ENCODE measurements around the gene CASP14.
"Not testable (repeated sequence)": the region's sequence is repeated elsewhere in the genome, so short reads cannot be mapped to it uniquely, and the experiment has no call there.

Gene CASP14

GRCh38 chr19:15042003-15042402, 7.3 kb upstream of the CASP14 start:
- H3K27ac ChIP-seq: no peak overlapping the region
- TF ChIP-seq ZFX (IDR thresholded peaks at IDR 0.05; ENCODE audit: borderline replicate concordance): no peak
- TF ChIP-seq, protein P1, sequence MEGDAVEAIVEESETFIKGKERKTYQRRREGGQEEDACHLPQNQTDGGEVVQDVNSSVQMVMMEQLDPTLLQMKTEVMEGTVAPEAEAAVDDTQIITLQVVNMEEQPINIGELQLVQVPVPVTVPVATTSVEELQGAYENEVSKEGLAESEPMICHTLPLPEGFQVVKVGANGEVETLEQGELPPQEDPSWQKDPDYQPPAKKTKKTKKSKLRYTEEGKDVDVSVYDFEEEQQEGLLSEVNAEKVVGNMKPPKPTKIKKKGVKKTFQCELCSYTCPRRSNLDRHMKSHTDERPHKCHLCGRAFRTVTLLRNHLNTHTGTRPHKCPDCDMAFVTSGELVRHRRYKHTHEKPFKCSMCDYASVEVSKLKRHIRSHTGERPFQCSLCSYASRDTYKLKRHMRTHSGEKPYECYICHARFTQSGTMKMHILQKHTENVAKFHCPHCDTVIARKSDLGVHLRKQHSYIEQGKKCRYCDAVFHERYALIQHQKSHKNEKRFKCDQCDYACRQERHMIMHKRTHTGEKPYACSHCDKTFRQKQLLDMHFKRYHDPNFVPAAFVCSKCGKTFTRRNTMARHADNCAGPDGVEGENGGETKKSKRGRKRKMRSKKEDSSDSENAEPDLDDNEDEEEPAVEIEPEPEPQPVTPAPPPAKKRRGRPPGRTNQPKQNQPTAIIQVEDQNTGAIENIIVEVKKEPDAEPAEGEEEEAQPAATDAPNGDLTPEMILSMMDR (IDR thresholded peaks at IDR 0.05): no peak

- TF ChIP-seq, protein P1 (IDR thresholded peaks at IDR 0.05): no peak
- TF ChIP-seq ZFX (IDR thresholded peaks at IDR 0.05; ENCODE audit: borderline replicate concordance): no peak
- no peak overlapping the region for H3K27ac ChIP-seq
Observed at GRCh38 chr19:15042826-15043225, 6.5 kb upstream of the CASP14 start.

DNA sequence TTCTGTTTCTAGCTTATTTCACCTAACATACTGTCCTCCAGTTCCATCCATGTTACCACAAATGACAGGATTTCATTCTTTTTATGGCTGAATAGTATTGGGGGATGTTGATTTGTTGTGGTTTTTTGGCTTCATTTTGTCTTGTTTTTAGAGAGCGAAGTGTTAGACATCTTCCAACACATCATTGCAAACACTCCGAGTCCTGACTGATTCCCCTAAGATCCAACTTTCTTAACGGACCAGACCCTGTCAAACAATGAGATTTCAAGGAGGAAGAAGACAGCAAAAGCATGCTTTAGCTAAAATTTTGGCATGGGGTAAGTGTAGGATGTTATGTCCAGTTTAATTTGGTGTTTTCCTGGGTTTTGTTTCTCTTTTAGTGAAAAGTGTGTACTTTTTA, 3.8 kb upstream of the CASP14 start:
- TF ChIP-seq, protein P1 (IDR thresholded peaks at IDR 0.05): no peak
- TF ChIP-seq ZFX (IDR thresholded peaks at IDR 0.05; ENCODE audit: borderline replicate concordance): no peak
- no peak overlapping the region for H3K27ac ChIP-seq

DNA sequence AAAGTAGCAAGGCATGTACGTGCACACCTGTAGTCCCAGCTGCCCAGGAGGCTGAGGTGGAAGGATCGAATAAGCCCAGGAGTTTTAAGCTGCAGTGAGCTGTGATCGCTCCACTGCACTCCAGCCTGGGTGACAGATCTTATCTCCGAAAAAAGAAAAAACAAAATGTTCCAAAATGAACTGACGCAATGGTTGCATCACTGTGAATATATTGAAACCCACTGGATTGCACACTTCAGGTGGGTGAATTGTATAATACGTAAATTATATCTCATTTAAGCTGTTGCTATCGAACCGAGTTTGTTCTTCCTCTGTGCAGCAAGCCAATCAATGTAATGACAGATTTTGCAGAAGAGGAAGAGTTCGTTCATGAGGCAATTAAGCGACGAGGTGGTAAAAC, 1.6 kb upstream of the CASP14 start:
- TF ChIP-seq, protein P1 (IDR thresholded peaks at IDR 0.05): no peak
- no peak for TF ChIP-seq ZFX (IDR thresholded peaks at IDR 0.05; ENCODE audit: borderline replicate concordance)
- H3K27ac ChIP-seq: no peak overlapping the region

GRCh38 chr19:15048128-15048527, 1.2 kb upstream of the CASP14 start:
- no peak overlapping the region for H3K27ac ChIP-seq
- TF ChIP-seq, protein P1 (IDR thresholded peaks at IDR 0.05): no peak
- no peak for TF ChIP-seq ZFX (IDR thresholded peaks at IDR 0.05; ENCODE audit: borderline replicate concordance)

- TF ChIP-seq, protein P1 (IDR thresholded peaks at IDR 0.05): no peak
- no peak for TF ChIP-seq ZFX (IDR thresholded peaks at IDR 0.05; ENCODE audit: borderline replicate concordance)
- H3K27ac ChIP-seq: no peak overlapping the region
Observed at GRCh38 chr19:15050639-15051038, 1.4 kb downstream of the CASP14 start.

DNA sequence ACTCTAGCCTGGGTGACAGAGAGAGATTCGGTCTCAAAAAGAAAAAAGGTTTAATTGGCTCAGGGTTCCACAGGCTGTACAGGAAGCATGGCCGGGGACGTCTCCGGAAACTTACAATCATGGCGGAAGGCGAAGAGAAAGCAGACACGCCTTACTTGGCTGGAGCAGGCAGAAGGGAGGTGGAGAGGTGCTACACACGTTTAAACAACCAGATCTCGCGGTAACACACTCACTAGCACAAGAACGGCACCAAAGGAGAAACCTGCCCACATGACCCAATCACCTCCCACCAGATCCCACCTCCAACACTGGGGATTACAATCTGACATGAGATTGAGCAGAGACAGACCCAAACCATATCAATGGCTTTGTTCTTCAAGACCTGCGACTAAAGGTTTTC, 12.8 kb downstream of the CASP14 start:
- no peak overlapping the region for H3K27ac ChIP-seq
- no peak for TF ChIP-seq ZFX (IDR thresholded peaks at IDR 0.05; ENCODE audit: borderline replicate concordance)
- TF ChIP-seq, protein P1 (IDR thresholded peaks at IDR 0.05): no peak

DNA sequence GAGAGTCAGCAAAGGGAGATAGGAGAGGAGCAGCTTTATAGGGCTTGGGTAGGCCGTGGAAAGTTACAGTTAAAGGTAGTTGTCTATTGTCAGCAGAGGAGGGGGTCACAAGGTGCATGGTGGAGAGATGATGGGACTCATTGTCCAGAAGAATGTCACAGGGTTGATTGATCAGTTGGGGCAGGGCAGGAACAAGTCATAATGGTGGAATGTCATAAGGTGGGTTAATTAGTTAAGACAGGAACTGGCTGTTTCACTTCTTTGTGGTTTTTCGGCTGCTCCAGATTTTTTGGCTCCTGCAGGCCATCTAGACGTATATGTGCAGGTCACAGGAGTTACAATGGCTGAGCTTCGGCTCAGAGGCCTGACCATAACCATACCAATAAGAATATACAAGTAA, 21.1 kb downstream of the CASP14 start:
- H3K27ac ChIP-seq: not testable (repeated sequence)

Measured in 22Rv1 (cell line).